NCI-H2227 (cell line): Measurements from ENCODE around the gene TSPAN3.

ENCODE experiments used
- DNase-seq: peaks from one replicate; lab custom pipeline; 2025; ENCODE audit not compliant: unreplicated experiment; lab: John Stamatoyannopoulos, UW

TSPAN3 gene

DNA sequence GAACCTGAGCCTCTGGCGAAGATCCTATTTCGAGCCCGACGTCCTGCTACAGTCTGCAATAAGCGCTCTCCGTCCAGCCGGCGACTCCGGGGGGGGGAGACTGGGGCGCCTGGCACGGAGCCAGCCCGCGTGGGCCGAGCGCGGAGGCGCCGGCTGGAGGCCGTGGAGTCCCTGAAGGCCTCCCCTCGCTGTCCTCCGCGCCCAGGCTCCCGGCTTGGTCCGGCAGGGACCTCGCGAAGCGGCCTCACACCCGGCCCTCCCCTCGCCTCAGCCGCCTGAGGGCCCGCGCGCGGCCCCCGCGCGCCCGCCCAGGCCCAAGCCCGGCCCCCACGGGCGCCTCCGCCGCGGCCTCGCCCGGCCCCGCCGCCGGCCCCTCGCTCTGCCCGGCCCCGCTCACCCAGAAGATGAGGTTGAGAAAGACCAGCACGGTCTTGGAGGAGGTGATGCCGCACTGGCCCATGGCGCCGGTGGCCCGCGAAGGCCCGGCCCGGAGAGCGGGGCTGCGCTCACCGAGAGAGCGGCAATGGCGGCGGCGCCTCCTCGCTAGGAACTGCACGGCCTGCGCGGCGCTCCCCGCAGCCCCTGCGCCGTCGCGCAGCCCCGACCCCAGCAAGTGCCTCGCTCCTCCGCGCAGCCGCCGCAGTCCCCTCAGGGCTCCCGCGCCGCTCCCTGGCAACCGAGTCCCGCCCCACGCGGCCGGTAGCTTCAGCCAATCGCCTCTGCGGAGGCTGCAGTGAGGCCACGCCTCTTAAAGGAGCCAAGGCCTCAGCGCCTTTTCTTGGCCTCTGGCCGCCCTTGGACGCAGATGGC lies at the start of gene TSPAN3:
TSPAN3 (minus strand) TSS at position 615 of the 810 bp plus-strand sequence; CDS start at position 460, 155 bp downstream.
- DNase-seq: peak; percentile 96

DNA sequence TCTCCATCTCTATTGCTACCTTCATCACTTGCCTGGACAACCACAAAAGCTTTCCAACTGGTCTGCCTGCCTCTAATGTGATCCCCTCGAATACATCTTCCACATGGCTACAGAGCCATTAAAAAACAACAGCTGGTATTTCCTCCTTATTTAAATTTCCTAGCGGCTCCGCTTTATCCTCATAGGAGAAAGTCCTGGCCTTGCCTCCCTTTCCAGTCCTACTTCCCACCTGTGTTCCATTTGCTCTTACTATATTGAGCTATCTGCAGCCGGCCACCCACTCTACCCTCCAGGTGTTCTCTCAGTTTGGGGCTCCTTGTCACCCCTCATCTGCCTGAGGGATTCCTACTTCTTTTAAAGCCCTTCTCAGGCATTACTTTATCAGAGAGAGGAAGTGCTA lies 49.7 kb upstream of the TSPAN3 start:
- no peak for DNase-seq

DNA sequence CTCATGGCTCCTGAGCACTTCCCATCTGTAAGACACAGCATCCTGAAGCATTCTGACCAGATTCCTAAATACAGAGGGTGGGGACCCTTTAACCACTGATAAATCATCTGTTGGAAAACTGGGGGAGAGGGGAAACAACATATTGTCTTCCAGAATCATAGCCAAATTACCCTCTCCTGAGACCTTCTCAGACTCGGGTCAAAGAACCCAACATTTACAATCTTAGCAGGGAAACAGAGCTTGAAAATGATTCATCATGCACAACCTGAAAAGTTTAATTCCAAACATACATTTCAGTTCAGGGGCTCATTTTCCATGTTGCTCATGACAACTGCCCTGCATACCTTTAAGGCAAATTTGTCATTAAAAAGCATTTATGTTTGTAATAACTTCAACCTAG lies 48.5 kb upstream of the TSPAN3 start:
- DNase-seq: no peak

DNA sequence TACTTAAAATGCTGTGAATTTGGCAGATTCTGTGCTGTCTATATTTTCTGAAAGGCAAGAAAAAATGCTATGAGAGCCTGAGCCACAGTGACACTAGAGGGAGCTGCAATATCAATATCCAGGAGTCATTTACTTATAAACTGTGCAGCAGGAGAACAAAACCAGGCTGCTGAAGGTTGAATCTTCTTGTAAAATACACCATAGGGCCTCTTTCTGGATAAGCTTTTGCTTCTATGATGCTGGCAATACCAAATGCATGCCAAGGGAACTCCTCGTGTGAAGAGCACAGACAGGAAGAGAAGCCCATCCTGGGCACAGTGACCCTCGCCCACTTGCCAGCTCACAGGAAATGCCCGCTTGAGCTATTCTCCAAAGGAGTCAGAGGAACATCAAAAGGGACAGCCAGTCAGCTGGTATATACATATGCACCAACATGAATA lies 48.0 kb upstream of the TSPAN3 start:
- DNase-seq: peak; percentile 41

DNA sequence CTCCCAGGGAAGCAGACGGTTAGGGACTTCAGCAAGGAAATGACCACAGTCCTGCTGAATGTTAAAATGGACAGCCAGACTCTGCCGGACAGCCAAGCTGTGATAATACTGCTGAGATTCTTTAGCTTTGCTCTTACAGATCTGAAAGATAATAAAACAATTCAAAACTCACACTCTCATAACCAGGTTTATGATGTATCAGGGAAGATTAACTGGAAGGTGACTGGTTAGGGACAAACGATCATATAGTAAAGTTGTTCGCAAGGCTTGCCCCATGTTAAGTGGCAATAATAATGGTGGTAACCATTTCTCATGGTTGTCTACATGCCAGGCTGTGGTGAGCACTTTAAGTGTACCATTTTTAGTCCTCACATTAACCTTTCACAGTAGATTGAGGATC lies 44.3 kb upstream of the TSPAN3 start:
- DNase-seq: no peak

DNA sequence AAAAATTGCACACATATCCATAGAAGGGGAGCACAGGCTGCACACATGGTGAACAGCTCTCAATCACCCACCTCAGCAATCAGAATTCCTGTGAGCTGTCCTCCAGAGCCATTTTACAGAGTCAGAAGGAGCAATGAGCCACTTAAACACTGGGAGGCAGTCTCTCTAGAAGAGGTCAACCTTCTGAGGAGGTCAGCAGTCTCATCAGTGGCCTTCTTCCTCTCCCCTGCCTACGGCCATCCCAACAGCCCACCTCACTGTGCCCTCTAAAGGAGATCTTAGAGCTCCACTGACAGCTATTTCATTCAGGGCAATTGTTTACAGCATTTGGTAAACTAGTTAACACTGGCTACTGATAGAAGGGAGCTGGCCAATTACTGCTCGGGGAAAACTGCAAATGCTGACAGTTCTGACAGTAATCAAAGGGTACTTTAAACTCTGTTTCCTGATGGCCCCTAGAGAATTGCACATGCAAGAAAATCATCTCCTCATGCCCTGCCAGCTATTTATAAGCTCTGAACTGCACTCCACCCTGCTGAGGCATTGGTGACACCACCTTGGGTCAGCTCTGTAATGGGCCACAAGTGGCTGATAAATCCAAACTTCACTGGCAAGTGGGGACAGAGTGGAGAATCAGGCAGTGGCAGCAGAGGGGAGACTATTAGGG lies 42.1 kb upstream of the TSPAN3 start:
- peak; percentile 35 for DNase-seq

DNA sequence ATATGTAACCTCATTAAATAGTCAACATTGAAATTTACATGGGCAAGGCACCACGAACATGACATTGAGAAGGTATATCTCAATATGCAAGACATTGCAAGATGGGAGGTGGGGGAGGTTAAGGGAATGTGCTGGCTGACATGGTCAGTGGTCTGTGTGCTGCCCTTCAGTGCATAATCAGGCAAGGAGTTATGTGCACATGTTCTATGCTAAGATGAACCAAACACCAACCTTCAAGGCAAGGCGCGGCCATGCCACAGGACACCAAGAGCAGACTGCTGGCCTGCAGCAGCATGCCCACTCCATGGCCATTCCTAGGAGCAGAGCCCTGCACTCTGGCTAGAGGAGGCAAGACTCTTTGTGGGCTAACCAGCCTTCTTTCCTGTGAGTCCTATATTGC lies 40.9 kb upstream of the TSPAN3 start:
- no peak for DNase-seq

DNA sequence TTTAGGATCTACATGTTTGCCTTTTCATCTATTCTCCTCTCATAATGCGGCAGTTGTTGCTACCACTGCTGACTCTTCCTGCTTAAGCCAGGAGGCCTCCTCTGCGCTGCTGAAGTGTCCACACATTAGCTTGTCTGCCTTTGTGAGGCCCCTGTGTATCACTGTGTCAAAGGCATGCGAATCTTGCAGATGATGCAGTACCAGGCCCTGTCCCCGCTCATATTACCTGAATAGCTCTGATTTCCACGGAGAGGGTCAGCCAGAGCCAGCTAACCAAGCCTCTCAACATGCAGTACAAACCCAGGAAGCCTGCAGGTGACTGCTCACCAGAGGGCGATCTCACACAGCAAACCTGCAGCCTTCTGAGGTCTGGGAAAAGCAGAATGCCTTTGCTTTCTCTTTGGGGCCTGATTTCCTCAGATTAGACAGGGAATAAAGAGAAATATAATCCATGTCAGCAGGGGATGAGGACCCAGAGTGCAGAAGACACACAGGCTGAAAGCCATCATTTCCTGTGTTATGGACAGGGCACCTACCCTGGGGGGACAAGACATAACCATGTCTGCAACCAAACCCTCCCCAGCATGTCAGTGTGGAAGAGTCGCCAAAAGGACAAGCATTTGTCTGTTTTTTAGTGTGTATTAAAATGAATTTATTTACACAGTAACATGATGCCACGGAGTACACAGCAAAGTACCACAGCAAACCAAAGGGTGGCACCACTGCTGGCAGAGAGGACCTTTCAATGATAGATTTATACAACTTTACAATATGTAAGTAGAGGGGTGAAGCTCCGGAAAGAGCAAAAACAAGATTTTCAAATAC lies 36.8 kb upstream of the TSPAN3 start:
- DNase-seq: peak; percentile 63

DNA sequence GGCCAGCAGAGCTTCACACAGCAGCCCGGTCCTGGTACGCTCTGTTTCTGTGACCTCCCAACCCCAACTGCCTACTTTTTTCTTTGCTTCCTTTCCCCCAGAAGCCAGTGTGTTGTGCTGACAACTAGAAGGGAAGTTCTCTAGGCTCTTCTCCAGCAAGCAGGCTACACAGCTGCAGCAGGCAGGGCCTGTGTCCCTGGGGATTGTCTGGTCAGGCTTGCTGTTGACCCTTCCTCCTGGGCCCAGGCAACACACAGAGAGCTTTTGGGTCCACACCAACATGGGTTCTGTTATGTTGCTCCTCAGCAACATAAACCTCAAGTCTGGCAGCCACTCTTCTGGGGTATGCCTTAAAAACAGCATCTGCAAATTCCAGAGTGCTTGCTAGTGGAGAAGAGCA lies 36.2 kb upstream of the TSPAN3 start:
- no peak for DNase-seq

DNA sequence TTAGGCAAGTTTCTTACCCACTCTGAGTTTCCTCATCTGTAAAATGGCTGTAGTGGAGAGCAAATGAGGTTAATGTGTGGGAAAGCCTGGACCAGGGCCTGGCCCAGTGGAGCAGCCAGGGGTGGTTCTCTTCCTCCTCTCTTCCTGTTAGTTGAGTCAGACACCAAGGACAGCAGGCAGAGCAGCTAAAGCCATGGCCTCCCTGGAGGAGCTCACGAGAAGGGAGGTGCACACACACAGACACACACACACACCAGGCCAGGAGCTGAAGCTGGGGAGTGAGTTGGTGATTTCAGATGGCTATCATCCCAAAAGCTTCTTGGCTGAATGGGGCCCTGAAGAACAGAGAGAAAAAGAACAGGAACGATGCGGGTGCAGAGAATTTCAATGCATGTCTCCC lies 33.2 kb upstream of the TSPAN3 start:
- DNase-seq: no peak

DNA sequence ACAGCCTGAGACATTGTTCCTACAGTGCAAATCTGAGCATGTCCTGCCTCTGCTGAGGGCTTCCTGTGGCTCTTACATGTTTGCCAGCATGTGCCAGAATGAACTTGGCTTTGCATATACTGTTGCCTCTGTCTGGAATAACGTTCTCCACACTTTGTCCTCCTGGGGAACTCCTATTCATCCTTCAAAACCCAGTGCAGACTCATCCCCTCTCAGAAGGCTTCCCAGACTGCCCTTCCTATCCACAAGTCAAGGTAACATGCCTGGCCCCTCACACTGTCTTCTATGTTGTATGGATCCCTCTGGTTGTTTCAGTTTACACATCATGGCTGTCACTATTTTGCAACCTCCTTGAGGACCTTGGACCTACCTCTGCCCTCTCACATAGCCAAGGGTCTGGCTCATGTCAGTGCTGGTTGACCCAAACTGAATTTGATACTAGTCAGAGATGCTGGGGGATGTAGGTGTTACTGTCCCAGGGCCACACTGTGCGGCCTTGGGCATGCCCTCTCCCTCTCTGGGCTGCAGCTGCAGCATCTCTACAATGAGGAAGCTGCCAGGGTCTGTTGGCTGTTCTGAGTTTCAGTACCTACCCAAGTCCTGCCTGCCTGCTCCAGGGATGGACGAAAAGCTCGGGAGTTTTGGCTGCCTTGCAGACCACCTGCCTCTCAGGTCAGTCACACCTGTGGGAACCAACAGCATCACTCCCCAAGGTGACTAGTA lies 29.0 kb upstream of the TSPAN3 start:
- DNase-seq: no peak

DNA sequence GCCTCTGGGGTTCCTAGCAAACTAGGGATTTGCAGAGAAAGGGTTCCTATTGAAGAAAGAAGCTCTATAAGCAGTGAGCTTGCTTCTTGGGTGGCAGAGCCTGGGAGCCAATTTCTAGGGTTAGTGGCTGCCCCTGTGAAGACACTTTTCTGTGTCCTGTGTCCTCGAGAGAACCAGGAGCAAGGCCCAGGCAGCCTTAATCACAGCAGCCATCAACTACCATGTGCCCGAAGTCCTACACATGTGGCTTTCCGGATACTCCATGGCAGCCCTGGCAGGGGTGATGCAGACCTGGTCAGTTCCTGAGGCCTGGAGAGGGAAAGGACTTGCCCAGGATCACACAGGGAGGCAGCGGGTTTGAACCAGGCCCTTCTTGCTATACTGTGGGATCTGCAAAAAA lies 27.7 kb upstream of the TSPAN3 start:
- no peak for DNase-seq

DNA sequence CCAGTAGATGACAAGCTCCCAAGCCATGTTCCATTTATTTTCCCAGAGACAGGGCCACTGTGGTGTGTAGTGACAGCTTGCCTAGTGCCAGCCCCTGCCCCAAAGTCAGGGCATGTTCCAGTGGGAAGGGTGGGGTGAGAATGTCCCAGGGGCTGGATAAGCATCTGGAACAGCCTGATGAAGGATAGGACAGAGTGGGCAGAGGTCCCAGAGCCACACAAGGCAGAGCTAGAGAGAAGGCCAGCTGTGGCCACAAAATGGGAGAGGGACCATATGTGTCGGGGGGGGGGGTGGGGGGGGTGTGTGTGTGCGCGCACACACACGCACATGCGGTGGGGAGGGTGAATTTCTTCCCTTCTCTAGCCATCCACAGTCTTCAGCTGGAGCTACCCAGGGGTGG lies 27.0 kb upstream of the TSPAN3 start:
- no peak for DNase-seq

DNA sequence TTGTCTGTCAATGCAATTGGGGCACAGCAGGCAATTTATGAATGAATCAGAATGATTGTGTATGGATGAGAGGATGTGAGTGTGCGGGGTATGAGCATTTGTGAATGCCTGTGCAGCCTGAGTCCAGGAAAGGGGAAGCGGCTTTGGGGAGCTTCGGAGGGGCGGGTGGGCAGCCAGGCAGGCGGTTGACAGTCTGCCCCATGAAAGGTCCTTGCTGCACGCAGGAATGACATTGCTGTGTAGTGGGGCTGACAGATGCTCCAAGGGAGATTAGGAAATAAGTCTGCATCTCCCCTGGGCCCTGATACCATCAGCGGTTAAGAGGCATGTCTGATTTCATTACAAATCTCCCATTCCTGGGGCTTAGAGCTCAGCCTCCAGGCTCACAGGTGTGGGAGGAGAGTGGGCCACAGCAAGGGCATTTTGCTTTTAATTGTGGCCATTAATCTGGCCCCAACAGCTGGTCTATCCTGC lies 26.4 kb upstream of the TSPAN3 start:
- DNase-seq: no peak

DNA sequence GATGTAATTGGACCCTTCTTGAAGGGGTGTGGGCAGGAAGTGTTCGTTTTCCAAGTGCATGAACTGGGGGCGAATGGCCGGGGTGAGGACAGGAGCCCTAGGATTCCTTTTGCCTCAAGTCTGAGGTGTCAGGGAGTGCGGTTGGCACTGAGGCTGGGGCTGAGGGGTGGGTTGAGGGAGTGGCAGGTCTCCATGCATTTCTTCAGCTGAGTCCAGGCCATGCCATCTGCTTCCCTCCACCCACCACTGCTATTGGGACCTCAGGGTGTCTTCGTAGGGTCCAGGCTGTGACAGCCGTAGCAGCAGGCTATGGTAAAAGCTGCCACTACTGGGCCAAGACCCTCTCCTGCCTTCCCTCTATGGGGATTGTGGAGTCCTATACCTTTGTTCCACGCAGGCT lies 25.6 kb upstream of the TSPAN3 start:
- no peak for DNase-seq

DNA sequence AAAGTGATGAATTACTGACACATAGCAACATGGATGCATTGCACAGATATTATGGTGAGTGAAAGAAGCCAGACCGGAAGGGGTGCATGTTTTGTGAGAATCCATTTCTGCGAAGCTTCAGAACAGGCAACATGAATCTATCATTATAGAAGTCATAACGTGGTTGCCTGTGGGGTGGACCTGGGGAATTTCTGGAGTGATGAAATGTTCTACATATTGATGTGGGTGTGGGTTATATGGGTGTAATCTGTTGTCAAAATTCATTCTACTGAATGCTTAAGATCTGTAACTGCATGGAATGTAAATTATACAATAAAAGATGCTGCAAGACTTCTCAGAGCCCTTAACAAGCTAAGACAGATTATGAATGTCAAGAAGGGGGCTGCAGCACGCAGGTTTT lies 25.2 kb upstream of the TSPAN3 start:
- DNase-seq: no peak

DNA sequence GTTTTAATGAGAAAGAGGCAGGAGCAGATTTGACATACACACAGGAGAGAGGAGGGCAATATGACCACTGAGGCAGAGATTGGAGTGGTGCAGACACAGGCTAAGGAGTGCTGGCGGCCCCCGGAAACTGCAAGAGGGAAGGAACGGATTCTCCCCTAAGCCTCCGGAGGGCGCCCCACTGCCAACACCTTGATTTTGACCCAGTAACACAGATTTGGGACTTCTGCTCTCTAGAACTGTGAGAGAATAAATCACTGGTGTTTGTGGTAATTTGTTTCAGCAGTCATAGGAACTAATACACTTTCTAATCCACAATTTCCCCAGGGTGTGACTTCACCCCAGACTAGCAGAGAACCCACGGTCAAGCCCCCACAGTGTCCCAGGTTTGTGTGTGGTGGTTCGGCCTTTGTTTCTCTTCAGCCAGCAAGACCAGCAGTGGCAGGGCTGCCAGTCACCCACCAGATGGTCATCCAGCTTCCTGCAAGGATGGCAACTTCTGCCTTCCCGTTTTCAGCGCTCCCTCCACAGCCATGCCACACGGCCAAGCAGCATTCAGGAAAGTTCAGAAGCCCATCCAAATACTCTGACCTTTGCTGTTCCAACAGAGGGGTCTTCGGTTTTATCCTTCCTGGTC lies 23.6 kb upstream of the TSPAN3 start:
- no peak for DNase-seq

DNA sequence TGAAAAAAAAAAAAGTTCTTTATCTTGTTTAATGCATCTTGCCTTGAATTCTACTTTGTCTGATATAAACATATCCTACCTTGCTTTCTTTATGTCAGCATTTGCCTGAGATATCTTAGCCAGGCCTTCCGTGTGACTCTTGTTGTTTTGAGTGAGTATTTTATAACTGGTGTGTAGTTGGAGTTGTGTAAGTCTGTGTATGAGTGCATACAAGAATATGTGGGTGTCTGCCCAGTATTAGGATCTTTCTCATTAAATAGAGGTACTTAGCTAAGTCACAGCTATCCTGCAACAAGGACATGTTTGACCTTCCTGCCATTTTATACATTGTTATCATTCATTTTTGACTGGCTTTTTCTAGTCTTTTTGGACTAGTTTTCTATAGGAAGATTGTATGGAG lies 22.5 kb upstream of the TSPAN3 start:
- no peak for DNase-seq

DNA sequence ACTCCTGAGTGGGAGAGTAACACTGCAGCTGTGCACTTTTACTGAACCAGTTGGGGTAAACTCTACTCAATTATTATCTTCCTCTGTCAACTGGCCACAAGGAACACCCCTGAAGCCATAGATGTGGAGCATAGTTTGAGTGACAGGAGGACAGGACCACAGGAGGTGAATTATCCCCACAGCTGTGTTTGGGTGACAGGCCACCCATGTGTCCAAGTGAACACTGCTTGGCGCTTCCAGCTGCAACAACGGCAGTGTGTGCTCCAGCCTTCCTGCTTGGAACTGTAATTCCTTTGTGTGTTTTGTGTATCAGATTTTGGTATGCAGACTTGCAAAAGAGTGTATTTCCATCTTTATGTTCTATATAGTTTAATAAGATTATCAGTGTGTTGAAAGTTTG lies 20.2 kb upstream of the TSPAN3 start:
- no peak for DNase-seq

DNA sequence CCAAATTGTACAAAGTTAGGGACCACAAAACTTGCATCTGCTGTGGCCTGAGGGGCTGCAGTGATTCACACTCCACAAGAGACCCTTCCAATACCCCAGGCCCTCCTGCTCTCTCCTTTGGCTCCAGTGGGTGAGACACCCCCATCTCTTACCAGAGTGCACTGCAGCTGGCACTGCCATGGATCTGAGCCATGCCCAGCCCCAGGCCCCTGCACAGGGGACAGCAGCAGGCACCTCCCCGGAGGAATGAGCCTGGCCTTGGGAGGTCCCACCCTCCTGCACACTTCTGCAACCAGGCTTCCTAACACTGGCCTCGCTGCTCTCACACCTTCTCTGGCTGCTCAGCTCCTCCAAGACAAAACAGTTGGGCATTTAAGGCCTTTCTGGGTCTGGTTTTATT lies 16.3 kb upstream of the TSPAN3 start:
- no peak for DNase-seq

DNA sequence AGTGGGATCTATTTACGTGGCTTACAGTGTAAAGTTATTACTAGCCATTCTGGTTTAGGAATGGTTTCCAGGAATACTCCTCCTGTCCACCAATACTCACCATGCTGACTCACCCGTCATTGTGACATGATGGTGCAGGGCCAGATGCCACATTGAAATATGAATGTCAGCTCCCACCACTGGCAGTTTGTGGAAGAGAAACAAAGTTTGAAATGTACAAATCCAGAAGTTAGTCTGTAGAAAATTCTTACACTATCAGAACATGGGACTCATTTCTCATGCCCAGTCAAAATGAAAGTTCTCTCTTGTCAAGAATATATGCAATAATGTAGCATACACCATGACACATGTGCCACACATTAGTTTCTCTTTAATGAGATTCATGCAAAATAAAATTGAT lies 14.4 kb upstream of the TSPAN3 start:
- DNase-seq: no peak
